ENCODE measurements around the gene TEX29.

DNA sequence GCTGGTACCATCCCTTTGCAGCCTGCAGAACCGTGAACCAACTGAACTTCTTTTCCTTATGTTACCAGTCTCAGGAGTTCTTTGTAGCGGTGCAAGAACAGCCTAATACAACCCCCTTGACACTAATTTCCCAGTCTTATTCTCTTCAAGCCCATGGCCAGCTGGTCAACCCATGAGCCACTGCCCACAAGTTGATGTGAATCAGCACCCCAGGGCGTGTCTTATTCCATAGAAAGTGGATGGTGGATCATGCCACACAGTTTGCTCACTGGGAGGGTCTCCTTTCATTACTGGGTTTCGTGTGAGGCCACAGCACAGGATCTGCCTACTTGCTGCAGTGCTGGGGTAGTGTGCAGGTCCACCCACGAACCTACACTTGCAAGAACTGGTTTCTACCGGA lies 27.0 kb downstream of the TEX29 start:
- TF ChIP-seq, protein P1, sequence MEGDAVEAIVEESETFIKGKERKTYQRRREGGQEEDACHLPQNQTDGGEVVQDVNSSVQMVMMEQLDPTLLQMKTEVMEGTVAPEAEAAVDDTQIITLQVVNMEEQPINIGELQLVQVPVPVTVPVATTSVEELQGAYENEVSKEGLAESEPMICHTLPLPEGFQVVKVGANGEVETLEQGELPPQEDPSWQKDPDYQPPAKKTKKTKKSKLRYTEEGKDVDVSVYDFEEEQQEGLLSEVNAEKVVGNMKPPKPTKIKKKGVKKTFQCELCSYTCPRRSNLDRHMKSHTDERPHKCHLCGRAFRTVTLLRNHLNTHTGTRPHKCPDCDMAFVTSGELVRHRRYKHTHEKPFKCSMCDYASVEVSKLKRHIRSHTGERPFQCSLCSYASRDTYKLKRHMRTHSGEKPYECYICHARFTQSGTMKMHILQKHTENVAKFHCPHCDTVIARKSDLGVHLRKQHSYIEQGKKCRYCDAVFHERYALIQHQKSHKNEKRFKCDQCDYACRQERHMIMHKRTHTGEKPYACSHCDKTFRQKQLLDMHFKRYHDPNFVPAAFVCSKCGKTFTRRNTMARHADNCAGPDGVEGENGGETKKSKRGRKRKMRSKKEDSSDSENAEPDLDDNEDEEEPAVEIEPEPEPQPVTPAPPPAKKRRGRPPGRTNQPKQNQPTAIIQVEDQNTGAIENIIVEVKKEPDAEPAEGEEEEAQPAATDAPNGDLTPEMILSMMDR (IDR thresholded peaks at IDR 0.05): no peak
- TF ChIP-seq POLR2A (IDR thresholded peaks at IDR 0.05) (no peak), EP300 (IDR thresholded peaks at IDR 0.05) (no peak)
